Measurements from ENCODE around the gene SUMO2. TPM values are rescaled to one million over a fixed set of nuclear protein-coding genes. Genes with fewer than 3 reads are reported as not detected.

Gene SUMO2
- total and polyA plus RNA-seq, 2 of the 13 experiments (the other 11 are each of a cell fraction or from before 2014, with no cell fraction given): 337 to 553 TPM

DNA sequence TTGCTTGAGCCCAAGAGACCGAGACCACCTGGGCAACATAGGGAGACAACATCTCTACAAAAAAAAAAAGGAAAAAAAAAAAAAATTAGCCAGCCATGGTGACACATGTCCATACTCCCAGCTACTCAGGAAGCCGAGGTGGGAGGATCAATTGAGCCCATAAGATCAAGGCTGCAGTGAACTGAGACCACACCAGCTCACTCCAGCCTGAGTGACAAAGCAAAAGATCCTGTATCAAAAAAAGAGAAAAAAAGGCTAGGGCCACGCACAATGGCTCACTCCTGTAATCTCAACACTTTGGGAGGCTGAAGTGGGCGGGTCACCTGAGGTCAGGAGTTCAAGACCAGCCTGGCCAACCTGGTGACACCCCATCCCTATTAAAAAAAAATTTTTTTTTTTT, 13.8 kb downstream of the SUMO2 start (continued):
- TF ChIP-seq, protein P1, sequence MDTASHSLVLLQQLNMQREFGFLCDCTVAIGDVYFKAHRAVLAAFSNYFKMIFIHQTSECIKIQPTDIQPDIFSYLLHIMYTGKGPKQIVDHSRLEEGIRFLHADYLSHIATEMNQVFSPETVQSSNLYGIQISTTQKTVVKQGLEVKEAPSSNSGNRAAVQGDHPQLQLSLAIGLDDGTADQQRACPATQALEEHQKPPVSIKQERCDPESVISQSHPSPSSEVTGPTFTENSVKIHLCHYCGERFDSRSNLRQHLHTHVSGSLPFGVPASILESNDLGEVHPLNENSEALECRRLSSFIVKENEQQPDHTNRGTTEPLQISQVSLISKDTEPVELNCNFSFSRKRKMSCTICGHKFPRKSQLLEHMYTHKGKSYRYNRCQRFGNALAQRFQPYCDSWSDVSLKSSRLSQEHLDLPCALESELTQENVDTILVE (CRISPR knock-in tag; IDR thresholded peaks at IDR 0.05): no peak
- TF ChIP-seq RARA (CRISPR knock-in tag; IDR thresholded peaks at IDR 0.05) (0 out of 2 replicates have a peak, but pooled peaks have one; percentile 8), ZNF101 (CRISPR knock-in tag; IDR thresholded peaks at IDR 0.05; ENCODE audit: borderline replicate concordance, low read depth) (no peak), ZFP1 (CRISPR knock-in tag; IDR thresholded peaks at IDR 0.05) (no peak), ZNF772 (CRISPR knock-in tag; IDR thresholded peaks at IDR 0.05) (no peak), PHB2 (IDR thresholded peaks at IDR 0.05; ENCODE audit: partially characterized antibody) (no peak), ZNF558 (CRISPR knock-in tag; IDR thresholded peaks at IDR 0.05; ENCODE audit: borderline replicate concordance) (no peak), ZNF501 (CRISPR knock-in tag; IDR thresholded peaks at IDR 0.05) (peak; percentile 46; the same call in 1 of the 2 replicates)
- TF ChIP-seq, protein P2, sequence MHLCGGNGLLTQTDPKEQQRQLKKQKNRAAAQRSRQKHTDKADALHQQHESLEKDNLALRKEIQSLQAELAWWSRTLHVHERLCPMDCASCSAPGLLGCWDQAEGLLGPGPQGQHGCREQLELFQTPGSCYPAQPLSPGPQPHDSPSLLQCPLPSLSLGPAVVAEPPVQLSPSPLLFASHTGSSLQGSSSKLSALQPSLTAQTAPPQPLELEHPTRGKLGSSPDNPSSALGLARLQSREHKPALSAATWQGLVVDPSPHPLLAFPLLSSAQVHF (CRISPR knock-in tag; IDR thresholded peaks at IDR 0.05): no peak
- TF ChIP-seq, protein P3, sequence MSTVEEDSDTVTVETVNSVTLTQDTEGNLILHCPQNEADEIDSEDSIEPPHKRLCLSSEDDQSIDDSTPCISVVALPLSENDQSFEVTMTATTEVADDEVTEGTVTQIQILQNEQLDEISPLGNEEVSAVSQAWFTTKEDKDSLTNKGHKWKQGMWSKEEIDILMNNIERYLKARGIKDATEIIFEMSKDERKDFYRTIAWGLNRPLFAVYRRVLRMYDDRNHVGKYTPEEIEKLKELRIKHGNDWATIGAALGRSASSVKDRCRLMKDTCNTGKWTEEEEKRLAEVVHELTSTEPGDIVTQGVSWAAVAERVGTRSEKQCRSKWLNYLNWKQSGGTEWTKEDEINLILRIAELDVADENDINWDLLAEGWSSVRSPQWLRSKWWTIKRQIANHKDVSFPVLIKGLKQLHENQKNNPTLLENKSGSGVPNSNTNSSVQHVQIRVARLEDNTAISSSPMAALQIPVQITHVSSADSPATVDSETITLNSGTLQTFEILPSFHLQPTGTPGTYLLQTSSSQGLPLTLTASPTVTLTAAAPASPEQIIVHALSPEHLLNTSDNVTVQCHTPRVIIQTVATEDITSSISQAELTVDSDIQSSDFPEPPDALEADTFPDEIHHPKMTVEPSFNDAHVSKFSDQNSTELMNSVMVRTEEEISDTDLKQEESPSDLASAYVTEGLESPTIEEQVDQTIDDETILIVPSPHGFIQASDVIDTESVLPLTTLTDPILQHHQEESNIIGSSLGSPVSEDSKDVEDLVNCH (CRISPR knock-in tag; IDR thresholded peaks at IDR 0.05): no peak
- TF ChIP-seq, protein P4, sequence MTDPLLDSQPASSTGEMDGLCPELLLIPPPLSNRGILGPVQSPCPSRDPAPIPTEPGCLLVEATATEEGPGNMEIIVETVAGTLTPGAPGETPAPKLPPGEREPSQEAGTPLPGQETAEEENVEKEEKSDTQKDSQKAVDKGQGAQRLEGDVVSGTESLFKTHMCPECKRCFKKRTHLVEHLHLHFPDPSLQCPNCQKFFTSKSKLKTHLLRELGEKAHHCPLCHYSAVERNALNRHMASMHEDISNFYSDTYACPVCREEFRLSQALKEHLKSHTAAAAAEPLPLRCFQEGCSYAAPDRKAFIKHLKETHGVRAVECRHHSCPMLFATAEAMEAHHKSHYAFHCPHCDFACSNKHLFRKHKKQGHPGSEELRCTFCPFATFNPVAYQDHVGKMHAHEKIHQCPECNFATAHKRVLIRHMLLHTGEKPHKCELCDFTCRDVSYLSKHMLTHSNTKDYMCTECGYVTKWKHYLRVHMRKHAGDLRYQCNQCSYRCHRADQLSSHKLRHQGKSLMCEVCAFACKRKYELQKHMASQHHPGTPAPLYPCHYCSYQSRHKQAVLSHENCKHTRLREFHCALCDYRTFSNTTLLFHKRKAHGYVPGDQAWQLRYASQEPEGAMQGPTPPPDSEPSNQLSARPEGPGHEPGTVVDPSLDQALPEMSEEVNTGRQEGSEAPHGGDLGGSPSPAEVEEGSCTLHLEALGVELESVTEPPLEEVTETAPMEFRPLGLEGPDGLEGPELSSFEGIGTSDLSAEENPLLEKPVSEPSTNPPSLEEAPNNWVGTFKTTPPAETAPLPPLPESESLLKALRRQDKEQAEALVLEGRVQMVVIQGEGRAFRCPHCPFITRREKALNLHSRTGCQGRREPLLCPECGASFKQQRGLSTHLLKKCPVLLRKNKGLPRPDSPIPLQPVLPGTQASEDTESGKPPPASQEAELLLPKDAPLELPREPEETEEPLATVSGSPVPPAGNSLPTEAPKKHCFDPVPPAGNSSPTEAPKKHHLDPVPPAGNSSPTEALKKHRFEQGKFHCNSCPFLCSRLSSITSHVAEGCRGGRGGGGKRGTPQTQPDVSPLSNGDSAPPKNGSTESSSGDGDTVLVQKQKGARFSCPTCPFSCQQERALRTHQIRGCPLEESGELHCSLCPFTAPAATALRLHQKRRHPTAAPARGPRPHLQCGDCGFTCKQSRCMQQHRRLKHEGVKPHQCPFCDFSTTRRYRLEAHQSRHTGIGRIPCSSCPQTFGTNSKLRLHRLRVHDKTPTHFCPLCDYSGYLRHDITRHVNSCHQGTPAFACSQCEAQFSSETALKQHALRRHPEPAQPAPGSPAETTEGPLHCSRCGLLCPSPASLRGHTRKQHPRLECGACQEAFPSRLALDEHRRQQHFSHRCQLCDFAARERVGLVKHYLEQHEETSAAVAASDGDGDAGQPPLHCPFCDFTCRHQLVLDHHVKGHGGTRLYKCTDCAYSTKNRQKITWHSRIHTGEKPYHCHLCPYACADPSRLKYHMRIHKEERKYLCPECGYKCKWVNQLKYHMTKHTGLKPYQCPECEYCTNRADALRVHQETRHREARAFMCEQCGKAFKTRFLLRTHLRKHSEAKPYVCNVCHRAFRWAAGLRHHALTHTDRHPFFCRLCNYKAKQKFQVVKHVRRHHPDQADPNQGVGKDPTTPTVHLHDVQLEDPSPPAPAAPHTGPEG (CRISPR knock-in tag; IDR thresholded peaks at IDR 0.05): no peak
- TF ChIP-seq, protein P5, sequence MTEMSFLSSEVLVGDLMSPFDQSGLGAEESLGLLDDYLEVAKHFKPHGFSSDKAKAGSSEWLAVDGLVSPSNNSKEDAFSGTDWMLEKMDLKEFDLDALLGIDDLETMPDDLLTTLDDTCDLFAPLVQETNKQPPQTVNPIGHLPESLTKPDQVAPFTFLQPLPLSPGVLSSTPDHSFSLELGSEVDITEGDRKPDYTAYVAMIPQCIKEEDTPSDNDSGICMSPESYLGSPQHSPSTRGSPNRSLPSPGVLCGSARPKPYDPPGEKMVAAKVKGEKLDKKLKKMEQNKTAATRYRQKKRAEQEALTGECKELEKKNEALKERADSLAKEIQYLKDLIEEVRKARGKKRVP (CRISPR knock-in tag; IDR thresholded peaks at IDR 0.05): no peak
- TF ChIP-seq, protein P6, sequence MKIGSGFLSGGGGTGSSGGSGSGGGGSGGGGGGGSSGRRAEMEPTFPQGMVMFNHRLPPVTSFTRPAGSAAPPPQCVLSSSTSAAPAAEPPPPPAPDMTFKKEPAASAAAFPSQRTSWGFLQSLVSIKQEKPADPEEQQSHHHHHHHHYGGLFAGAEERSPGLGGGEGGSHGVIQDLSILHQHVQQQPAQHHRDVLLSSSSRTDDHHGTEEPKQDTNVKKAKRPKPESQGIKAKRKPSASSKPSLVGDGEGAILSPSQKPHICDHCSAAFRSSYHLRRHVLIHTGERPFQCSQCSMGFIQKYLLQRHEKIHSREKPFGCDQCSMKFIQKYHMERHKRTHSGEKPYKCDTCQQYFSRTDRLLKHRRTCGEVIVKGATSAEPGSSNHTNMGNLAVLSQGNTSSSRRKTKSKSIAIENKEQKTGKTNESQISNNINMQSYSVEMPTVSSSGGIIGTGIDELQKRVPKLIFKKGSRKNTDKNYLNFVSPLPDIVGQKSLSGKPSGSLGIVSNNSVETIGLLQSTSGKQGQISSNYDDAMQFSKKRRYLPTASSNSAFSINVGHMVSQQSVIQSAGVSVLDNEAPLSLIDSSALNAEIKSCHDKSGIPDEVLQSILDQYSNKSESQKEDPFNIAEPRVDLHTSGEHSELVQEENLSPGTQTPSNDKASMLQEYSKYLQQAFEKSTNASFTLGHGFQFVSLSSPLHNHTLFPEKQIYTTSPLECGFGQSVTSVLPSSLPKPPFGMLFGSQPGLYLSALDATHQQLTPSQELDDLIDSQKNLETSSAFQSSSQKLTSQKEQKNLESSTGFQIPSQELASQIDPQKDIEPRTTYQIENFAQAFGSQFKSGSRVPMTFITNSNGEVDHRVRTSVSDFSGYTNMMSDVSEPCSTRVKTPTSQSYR (CRISPR knock-in tag; IDR thresholded peaks at IDR 0.05; ENCODE audit: borderline replicate concordance): no peak
- TF ChIP-seq, protein P7, sequence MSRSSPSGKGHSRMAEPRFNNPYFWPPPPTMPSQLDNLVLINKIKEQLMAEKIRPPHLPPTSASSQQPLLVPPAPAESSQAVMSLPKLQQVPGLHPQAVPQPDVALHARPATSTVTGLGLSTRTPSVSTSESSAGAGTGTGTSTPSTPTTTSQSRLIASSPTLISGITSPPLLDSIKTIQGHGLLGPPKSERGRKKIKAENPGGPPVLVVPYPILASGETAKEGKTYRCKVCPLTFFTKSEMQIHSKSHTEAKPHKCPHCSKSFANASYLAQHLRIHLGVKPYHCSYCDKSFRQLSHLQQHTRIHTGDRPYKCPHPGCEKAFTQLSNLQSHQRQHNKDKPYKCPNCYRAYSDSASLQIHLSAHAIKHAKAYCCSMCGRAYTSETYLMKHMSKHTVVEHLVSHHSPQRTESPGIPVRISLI (CRISPR knock-in tag; IDR thresholded peaks at IDR 0.05; ENCODE audit: borderline replicate concordance): peak; percentile 40; the same call in 1 of the 2 replicates

Data from HepG2 (cell line).